ENCODE measurements around the gene KCNH8.
"Not testable (repeated sequence)": the region's sequence is repeated elsewhere in the genome, so short reads cannot be mapped to it uniquely, and the experiment has no call there.

KCNH8 gene

GRCh38 chr3:19147905-19148767, at the start of gene KCNH8:
Gene KCNH8, plus strand, starts transcription at chr3:19148510. Its CDS starts 210 bp downstream, at chr3:19148720.
- peak; percentile 19 for DNase-seq

- DNase-seq = not testable (repeated sequence)
Measured at GRCh38 chr3:19102654-19103290, 45.5 kb upstream of the KCNH8 start.

- no peak for DNase-seq
Measured at GRCh38 chr3:19103510-19103909, 44.8 kb upstream of the KCNH8 start.

- DNase-seq = no peak
Measured at GRCh38 chr3:19104459-19104858, 43.9 kb upstream of the KCNH8 start.

- DNase-seq = no peak
Measured at GRCh38 chr3:19105826-19106225, 42.5 kb upstream of the KCNH8 start.

GRCh38 chr3:19106307-19106706, 42.0 kb upstream of the KCNH8 start:
- no peak for DNase-seq

- DNase-seq = no peak
Measured at GRCh38 chr3:19107719-19108118, 40.6 kb upstream of the KCNH8 start.

GRCh38 chr3:19110335-19110895, 37.9 kb upstream of the KCNH8 start:
- DNase-seq = no peak

- DNase-seq = no peak
Measured at GRCh38 chr3:19114461-19114860, 33.8 kb upstream of the KCNH8 start.

GRCh38 chr3:19116239-19116638, 32.1 kb upstream of the KCNH8 start:
- no peak for DNase-seq

GRCh38 chr3:19124752-19125151, 23.6 kb upstream of the KCNH8 start:
- no peak for DNase-seq

- no peak for DNase-seq
Measured at GRCh38 chr3:19139863-19140262, 8.4 kb upstream of the KCNH8 start.

GRCh38 chr3:19146685-19147650, 1.3 kb upstream of the KCNH8 start:
- DNase-seq = peak; percentile 87

- no peak for DNase-seq
Measured at GRCh38 chr3:19148768-19149091, 420 bp downstream of the KCNH8 start.

GRCh38 chr3:19149368-19149767, 1.1 kb downstream of the KCNH8 start:
- DNase-seq = peak; percentile 50

GRCh38 chr3:19151171-19151570, 2.9 kb downstream of the KCNH8 start:
- no peak for DNase-seq

GRCh38 chr3:19154693-19155250, 6.5 kb downstream of the KCNH8 start:
- DNase-seq = no peak

GRCh38 chr3:19155375-19155774, 7.1 kb downstream of the KCNH8 start:
- DNase-seq = no peak

- DNase-seq = no peak
Measured at GRCh38 chr3:19159966-19160635, 11.8 kb downstream of the KCNH8 start.

- no peak for DNase-seq
Measured at GRCh38 chr3:19165654-19166053, 17.3 kb downstream of the KCNH8 start.

GRCh38 chr3:19171794-19172193, 23.5 kb downstream of the KCNH8 start:
- no peak for DNase-seq

GRCh38 chr3:19173945-19174344, 25.6 kb downstream of the KCNH8 start:
- DNase-seq = no peak

All from right hindlimb (tissue), 1 donor.